Astrocyte (in vitro differentiated cells and primary cell): ENCODE data around the gene PADI3.

Experiments
- EZH2 ChIP-seq: IDR thresholded peaks from 2 replicates; pipeline ENCODE4 v1.6.1; 2012; ENCODE audit warnings: mild to moderate bottlenecking, low read length, inconsistent platforms; ENCODE audit not compliant: insufficient read depth
- TF ChIP-seq, protein P1 (sequence below): IDR thresholded peaks from 2 replicates; pipeline ENCODE4 v1.5.1; 2011; ENCODE audit warnings: low read depth, mild to moderate bottlenecking, inconsistent platforms, low read length, moderate library complexity; ENCODE audit not compliant: insufficient read depth

DNA sequence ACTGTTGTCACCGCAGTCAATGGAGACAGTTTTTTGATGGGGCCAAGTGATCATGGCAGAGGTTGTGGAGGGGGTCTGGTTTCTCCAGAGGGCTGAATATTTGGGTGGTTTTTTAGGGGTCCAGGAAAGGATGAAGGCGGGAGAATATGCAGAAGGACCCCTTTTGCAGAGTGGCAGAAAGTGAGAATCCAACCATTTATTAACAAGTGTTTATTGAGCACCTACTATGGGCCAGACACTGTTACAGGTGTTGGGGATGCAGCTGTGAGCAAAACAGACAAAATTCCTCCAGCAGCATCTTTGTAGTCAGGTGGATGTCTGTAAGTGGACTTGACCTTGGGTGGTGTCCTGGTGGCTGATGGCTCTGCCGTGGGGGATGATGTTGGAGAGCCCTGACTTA lies 28.6 kb upstream of the PADI3 start:
- TF ChIP-seq, protein P1, sequence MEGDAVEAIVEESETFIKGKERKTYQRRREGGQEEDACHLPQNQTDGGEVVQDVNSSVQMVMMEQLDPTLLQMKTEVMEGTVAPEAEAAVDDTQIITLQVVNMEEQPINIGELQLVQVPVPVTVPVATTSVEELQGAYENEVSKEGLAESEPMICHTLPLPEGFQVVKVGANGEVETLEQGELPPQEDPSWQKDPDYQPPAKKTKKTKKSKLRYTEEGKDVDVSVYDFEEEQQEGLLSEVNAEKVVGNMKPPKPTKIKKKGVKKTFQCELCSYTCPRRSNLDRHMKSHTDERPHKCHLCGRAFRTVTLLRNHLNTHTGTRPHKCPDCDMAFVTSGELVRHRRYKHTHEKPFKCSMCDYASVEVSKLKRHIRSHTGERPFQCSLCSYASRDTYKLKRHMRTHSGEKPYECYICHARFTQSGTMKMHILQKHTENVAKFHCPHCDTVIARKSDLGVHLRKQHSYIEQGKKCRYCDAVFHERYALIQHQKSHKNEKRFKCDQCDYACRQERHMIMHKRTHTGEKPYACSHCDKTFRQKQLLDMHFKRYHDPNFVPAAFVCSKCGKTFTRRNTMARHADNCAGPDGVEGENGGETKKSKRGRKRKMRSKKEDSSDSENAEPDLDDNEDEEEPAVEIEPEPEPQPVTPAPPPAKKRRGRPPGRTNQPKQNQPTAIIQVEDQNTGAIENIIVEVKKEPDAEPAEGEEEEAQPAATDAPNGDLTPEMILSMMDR: no peak
- no peak for TF ChIP-seq EZH2
